Testis (tissue), 2 donors: ENCODE results near the gene RAB6D.
"Not testable (repeated sequence)": the region's sequence is repeated elsewhere in the genome, so short reads cannot be mapped to it uniquely, and the experiment has no call there.

Source experiments
- CTCF ChIP-seq, 3 experiments: fragments of 450-650 bp in 2 of 3; fragments of 200-600 bp in 1 of 3; sonication (generic) in 1 of 3; IDR thresholded peaks; one replicate each; pipeline ENCODE4 v1.5.1; 2016 to 2019; ENCODE audit warnings: antibody characterized with exemption in 3 of 3, mild to moderate bottlenecking in 2 of 3, moderate library complexity in 1 of 3
- POLR2A ChIP-seq: fragments of 450-650 bp; IDR thresholded peaks from one replicate; pipeline ENCODE4 v1.6.1; 2017; ENCODE audit warnings: antibody characterized with exemption, mild to moderate bottlenecking, moderate library complexity

GRCh38 chr2:131361773-131362172, 2.2 kb downstream of the RAB6D start:
- TF ChIP-seq CTCF (IDR thresholded peaks at IDR 0.05); POLR2A: not testable (repeated sequence)
